Measurements from ENCODE around the gene CRMP1. TPM values are rescaled to one million over a fixed set of nuclear protein-coding genes. Genes with fewer than 3 reads are reported as not detected.
A peak's percentile ranks its signal among the peaks of the same experiment; 100 is the strongest.

CRMP1 gene
- total and polyA plus RNA-seq, 2 of the 4 experiments (the other 2 are of a cell fraction): 4.1 to 7.4 TPM

DNA sequence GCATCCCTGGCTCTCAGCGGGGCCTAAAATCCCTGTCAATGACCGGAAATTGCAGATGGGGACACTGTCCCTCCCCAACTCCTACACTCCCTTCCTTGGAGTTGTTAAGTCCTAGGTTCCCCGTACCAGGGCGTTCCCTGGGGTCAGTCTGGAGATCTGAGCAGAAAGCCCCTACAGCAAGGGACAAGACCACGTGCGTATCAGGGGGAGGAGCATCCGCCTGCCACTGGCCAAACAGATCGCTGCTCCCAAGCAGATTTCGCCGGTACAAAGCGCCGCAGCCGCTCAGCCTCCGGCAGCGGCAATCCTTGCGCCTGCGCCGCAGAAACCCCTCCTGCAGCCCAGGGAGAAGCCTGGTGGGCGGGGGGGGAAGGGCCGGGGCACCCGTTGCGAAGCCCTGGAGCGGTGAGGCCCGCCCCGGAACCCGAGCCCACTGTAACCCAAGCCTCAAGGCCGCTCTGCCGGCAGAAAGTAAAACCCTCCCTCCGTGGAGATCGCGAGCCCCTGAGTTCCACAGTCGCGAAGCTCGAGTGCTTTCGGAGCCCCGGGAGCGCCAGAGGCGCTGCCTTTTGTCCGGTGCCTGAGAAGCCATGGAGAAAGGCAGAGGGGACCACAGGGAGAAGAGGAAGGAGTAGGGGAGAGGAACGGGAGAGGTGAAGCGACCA lies 2.7 kb downstream of the CRMP1 start:
- H3K4me3 ChIP-seq (ENCODE audit: insufficient read depth, low read depth, low read length): no peak overlapping the region
- no peak overlapping the region for H4K91ac ChIP-seq (ENCODE audit: insufficient read depth, low read depth, low read length)
- no peak overlapping the region for H4K5ac ChIP-seq (ENCODE audit: low read depth, low read length)
- intact Hi-C loops (cut with micrococcal nuclease): no loop called here
- CTCF ChIA-PET: no interaction called here
- H2AK5ac ChIP-seq (ENCODE audit: low read depth, low read length): no peak overlapping the region
- H2AFZ ChIP-seq (replicated peaks; ENCODE audit: low read length, poor library complexity): peak overlapping the region; percentile 29
- POLR2A ChIA-PET (ENCODE audit: unreplicated experiment): no interaction called here
- H3K4me2 ChIP-seq (ENCODE audit: low read depth, low read length): peak overlapping the region; percentile 14; the same call in 1 of the 2 replicates
- no peaks in the 10 kb centered on the region; the same call in 1 of the 2 replicates for H3K9me3 ChIP-seq (ENCODE audit: control insufficient read depth, insufficient read depth, low read length)
- dilution Hi-C loops (cut with HindIII; ENCODE audit: low sequenced_read_pairs, unreplicated experiment): no loop called here
- H2BK120ac ChIP-seq (ENCODE audit: low read depth, low read length): no peak overlapping the region
- no peak overlapping the region for H3K9ac ChIP-seq (ENCODE audit: low read depth, low read length)
- no peaks in the 10 kb centered on the region; the same call in 1 of the 2 replicates for H4K20me1 ChIP-seq (ENCODE audit: insufficient read depth, low read length)
- H2AK9ac ChIP-seq (replicated peaks; ENCODE audit: low read depth, low read length, poor library complexity): no peak overlapping the region
- BruUV-seq (replicated peaks): no TSS peak
- H3K4me1 ChIP-seq (ENCODE audit: control insufficient read depth, insufficient read depth, low read length): no peaks in the 10 kb centered on the region
- no peak for TF ChIP-seq NFE2L2 (IDR thresholded peaks at IDR 0.05; ENCODE audit: low read depth, low read length)
- TF ChIP-seq RAD21 (IDR thresholded peaks at IDR 0.05; ENCODE audit: low read length): no peak
- TF ChIP-seq, protein P1, sequence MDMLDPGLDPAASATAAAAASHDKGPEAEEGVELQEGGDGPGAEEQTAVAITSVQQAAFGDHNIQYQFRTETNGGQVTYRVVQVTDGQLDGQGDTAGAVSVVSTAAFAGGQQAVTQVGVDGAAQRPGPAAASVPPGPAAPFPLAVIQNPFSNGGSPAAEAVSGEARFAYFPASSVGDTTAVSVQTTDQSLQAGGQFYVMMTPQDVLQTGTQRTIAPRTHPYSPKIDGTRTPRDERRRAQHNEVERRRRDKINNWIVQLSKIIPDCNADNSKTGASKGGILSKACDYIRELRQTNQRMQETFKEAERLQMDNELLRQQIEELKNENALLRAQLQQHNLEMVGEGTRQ (IDR thresholded peaks at IDR 0.05; ENCODE audit: low read depth, low read length): 0 out of 2 replicates have a peak, but pooled peaks have one; percentile 4
- peaks cover 63% of the 10 kb centered on the region for H3K27me3 ChIP-seq (ENCODE audit: control insufficient read depth, insufficient read depth, low read length)
- H2BK5ac ChIP-seq (ENCODE audit: low read depth, low read length, poor library complexity, severe bottlenecking): no peak overlapping the region
- no peak overlapping the region for H3K23ac ChIP-seq (ENCODE audit: low read depth, low read length)
- H3K18ac ChIP-seq (ENCODE audit: low read depth, low read length): no peak overlapping the region
- H3K27ac ChIP-seq (ENCODE audit: insufficient read depth, low read length): no peak overlapping the region
- H3K4ac ChIP-seq (ENCODE audit: low read depth, low read length): no peak overlapping the region
- ATAC-seq (ENCODE audit: low read depth) (no peak), DNase-seq (peak; percentile 30)
- WGBS, 2 experiments (ENCODE audit: extremely low coverage in 2 of 2, insufficient read length in 1 of 2): 0% methylated on average over 9 of the region's 41 CpGs; no CpG with 5 or more reads in 1 of the 2 experiments
- no peak overlapping the region for H2BK20ac ChIP-seq (ENCODE audit: low read depth, low read length)
- no peaks in the 10 kb centered on the region for H3K36me3 ChIP-seq (ENCODE audit: control insufficient read depth, insufficient read depth, low read length)
- no peaks in the 10 kb centered on the region for H3K9me1 ChIP-seq (ENCODE audit: insufficient read depth, low read length)
- no peaks in the 10 kb centered on the region for H3K79me1 ChIP-seq (ENCODE audit: low read depth in 1 of 2, low read length in 2 of 2)
- in situ Hi-C loops (cut with MboI; ENCODE audit: low sequenced_read_pairs): no loop called here
- no peak overlapping the region for H2BK15ac ChIP-seq (ENCODE audit: low read depth, low read length)
- H3K14ac ChIP-seq (replicated peaks; ENCODE audit: low read depth, low read length): no peak overlapping the region
- no peak overlapping the region for H4K8ac ChIP-seq (ENCODE audit: low read depth in 2 of 2, low read length in 2 of 2)
- no peak overlapping the region for H3K56ac ChIP-seq (ENCODE audit: extremely low read depth, insufficient read depth, low read length)
